Stimulated activated naive CD8-positive, alpha-beta T cell treated with anti-CD3 and anti-CD28 coated beads, Interleukin-15, Interleukin-2, amounts not matched to agents 100 ng/mL and 50 ng/mL, for 24 hours (primary cell): ENCODE data around the gene TFRC.
"Not testable (repeated sequence)": the region's sequence is repeated elsewhere in the genome, so short reads cannot be mapped to it uniquely, and the experiment has no call there.

ENCODE experiments used
- H3K27ac Mint-ChIP-seq: one replicate; pipeline ENCODE4 v1.8.0; 2021; ENCODE audit warnings: mild to moderate bottlenecking, mixed read lengths
- H3K27me3 Mint-ChIP-seq: one replicate; pipeline ENCODE4 v1.8.0; 2021; ENCODE audit warnings: mixed read lengths
- H3K36me3 Mint-ChIP-seq: one replicate; pipeline ENCODE4 v1.8.0; 2021; ENCODE audit warnings: low read depth, mixed read lengths
- H3K4me1 Mint-ChIP-seq: one replicate; pipeline ENCODE4 v1.8.0; 2021; ENCODE audit warnings: low read depth, mixed read lengths
- H3K4me3 Mint-ChIP-seq: one replicate; pipeline ENCODE4 v1.8.0; 2021; ENCODE audit warnings: mild to moderate bottlenecking, mixed read lengths
- H3K9me3 Mint-ChIP-seq: one replicate; pipeline ENCODE4 v1.8.0; 2021; ENCODE audit warnings: mixed read lengths

The TFRC gene

DNA sequence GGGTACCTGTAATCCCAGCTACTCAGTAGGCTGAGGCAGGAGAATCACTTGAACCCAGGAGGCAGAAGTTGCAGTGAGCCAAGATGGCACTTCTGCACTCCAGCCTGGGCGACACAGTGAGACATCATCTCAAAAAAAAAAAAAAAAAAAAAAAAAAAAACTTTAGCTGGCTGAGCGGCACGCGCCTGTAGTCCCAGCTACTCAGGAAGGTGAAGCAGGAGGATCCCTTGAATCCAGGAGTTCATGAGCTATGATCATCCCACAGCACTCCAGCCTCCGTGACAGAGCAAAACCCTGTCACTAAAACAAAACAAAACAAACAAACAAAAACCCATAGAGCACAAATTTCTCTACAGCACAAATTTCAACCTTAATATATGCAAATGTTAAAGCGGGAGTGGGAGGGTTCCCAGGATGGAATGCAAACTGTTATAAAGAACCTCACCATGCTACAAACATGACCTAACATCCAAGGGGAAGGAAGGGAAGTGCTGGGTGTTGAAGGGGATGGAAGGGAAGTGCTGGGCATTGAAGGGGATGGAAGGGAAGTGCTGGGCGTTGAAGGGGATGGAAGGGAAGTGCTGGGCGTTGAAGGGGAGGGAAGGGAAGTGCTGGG lies 16.6 kb upstream of the TFRC start:
- H3K9me3 Mint-ChIP-seq, H3K4me3 Mint-ChIP-seq, H3K27me3 Mint-ChIP-seq, H3K36me3 Mint-ChIP-seq: not testable (repeated sequence)
- peak overlapping the region; percentile 45 for H3K27ac Mint-ChIP-seq
- peaks cover 29% of the 10 kb centered on the region for H3K4me1 Mint-ChIP-seq

DNA sequence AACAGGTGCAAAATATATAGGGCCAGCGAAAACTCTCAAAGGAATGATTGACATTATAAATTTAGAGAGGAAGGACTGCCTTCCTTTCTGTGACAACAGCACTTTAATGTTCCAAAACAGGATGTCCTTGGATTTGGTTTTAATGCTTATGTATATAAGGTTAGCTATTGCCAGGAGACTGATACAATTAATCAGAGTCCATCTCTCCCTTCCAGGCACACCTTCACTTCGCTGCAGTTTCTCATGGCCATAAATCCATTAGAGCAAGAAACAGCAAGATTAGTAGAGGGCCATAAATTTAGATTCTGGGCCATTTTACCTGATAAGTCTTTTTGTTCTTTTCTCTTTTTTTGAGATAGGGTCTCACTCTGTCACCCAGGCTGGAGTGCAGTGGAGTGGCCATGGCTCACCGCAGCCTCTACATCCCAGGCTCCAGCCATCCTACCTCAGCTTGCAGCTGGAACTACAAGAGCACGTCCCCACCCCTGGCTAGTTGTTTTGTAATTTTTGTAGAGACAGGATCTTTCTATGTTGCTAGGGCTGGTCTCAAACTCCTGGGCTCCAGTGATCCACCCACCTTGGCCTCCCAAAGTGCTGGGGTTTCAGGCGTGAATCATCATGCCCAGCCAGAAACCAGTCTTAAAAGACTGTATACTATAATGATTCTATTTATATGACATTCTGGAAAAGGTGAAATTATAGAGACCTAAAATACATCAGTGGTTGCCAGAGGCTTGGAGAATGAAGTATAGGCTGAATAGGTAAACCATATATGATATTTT lies 15.7 kb upstream of the TFRC start:
- Mint-ChIP-seq H3K4me1 (peaks cover 33% of the 10 kb centered on the region), H3K9me3 (no peaks in the 10 kb centered on the region), H3K36me3 (no peaks in the 10 kb centered on the region), H3K27me3 (no peaks in the 10 kb centered on the region), H3K4me3 (no peak overlapping the region), H3K27ac (peak overlapping the region; percentile 63)

DNA sequence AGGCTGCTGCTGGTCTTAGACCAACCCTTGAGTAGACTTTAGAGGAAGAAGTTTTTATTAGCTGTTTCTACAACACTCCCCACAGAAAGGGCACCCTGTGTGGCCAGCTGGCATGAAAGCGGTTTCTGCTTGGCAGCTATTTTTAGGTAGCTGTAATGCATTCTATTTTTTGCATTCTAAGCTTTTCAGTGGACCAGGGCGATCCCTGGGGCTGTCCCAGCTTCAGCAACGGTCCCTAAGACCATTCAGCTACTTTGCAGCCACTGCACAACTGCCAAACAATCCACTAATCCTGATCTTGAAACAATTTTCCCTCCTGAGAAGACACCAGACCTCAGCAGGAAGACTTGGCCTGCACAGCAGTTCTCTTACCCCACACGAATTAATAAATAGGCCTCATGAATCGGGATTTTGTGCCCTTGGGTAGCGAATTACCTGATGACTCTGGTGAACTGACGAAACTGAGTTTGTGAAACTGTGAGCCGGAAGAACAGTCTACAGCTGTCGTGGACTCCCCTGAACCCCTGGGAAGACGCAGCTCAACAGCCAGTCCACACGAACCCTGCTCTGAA lies 14.6 kb upstream of the TFRC start:
- Mint-ChIP-seq H3K4me3 (no peak overlapping the region), H3K9me3 (no peaks in the 10 kb centered on the region), H3K27me3 (no peaks in the 10 kb centered on the region), H3K4me1 (peaks cover 33% of the 10 kb centered on the region), H3K36me3 (no peaks in the 10 kb centered on the region), H3K27ac (peak overlapping the region; percentile 23)

DNA sequence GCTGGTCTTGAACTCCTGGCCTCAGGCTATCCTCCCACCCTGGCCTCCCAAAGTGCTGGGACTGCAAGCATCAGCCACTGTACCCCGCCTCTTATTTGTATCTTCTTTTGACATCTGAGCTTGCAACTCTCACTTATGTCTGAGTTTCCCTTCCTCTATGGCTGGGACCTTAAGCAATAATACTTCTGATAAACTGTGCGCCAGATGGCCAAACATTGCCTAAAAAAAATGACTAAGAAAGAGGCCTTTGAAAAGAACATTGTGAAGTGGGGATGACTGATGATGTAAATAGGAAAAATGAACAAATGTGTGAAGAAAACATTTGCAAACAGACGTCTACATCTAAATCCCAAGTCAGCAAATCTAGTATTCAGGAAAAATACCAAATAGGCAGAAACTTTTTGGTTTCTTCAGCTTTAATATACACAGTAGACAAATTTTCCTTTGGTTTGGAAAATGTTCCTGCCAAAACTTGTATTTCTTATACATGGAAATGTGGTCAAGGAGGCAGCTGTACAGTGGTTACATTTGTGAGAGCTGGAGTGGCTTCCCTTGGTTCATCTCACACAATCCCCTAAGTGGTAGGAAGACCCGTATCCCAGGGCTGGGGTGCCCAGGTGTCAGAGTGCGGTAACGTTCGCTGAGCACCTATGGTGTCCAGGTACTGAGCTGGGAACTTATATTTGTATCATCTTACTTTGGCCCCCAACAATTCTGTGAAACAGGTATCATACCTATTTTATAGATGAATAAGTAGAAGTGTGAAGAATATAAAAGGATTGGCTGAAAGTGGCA lies 11.6 kb upstream of the TFRC start:
- no peak overlapping the region for H3K4me3 Mint-ChIP-seq
- H3K27ac Mint-ChIP-seq = no peak overlapping the region
- no peaks in the 10 kb centered on the region for H3K9me3 Mint-ChIP-seq
- H3K27me3 Mint-ChIP-seq = no peaks in the 10 kb centered on the region
- no peaks in the 10 kb centered on the region for H3K36me3 Mint-ChIP-seq
- peaks cover 27% of the 10 kb centered on the region for H3K4me1 Mint-ChIP-seq

DNA sequence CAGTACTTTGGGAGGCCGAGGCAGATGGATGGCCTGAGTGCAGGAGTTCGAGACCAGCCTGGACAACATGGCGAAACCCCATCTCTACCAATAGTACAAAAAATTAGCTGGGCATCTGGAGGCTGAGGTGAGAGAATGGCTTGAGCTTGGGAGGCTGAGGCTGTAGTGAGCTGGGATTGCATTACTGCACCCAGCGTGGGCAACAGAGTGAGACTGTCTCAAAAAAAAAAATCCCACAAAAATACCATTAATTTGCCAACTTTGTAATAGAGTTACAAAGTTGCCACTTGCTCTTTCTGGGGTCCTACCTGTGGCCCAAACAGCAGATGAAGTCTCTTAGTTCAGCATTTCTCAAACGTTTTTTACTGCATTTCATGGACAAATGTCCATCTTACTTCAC lies 6.0 kb upstream of the TFRC start:
- H3K9me3 Mint-ChIP-seq = no peaks in the 10 kb centered on the region
- H3K4me3 Mint-ChIP-seq = no peak overlapping the region
- no peak overlapping the region for H3K27ac Mint-ChIP-seq
- no peaks in the 10 kb centered on the region for H3K36me3 Mint-ChIP-seq
- peaks cover 1% of the 10 kb centered on the region for H3K4me1 Mint-ChIP-seq
- H3K27me3 Mint-ChIP-seq = peaks cover 3% of the 10 kb centered on the region

DNA sequence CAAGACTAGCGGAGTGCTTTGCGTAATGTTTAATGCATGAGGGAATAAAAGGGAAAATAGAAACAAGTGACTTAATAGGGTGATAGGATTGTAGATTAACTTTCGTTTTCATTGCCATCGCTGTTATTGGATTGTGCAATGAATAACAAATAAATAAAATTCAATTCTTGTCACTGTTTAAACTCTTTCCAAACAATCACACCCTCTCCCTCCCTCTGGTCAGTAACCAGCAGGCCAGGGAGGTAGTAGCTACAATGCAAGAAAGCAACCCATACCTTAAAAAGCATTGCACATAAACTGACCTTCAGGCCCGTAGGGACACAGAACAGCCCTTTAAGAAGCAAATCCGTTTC lies 705 bp upstream of the TFRC start:
- Mint-ChIP-seq H3K27me3 (peaks cover 3% of the 10 kb centered on the region), H3K4me3 (peak overlapping the region; percentile 100), H3K4me1 (peaks cover 41% of the 10 kb centered on the region), H3K9me3 (no peaks in the 10 kb centered on the region), H3K36me3 (peaks cover 33% of the 10 kb centered on the region), H3K27ac (peak overlapping the region; percentile 98)

DNA sequence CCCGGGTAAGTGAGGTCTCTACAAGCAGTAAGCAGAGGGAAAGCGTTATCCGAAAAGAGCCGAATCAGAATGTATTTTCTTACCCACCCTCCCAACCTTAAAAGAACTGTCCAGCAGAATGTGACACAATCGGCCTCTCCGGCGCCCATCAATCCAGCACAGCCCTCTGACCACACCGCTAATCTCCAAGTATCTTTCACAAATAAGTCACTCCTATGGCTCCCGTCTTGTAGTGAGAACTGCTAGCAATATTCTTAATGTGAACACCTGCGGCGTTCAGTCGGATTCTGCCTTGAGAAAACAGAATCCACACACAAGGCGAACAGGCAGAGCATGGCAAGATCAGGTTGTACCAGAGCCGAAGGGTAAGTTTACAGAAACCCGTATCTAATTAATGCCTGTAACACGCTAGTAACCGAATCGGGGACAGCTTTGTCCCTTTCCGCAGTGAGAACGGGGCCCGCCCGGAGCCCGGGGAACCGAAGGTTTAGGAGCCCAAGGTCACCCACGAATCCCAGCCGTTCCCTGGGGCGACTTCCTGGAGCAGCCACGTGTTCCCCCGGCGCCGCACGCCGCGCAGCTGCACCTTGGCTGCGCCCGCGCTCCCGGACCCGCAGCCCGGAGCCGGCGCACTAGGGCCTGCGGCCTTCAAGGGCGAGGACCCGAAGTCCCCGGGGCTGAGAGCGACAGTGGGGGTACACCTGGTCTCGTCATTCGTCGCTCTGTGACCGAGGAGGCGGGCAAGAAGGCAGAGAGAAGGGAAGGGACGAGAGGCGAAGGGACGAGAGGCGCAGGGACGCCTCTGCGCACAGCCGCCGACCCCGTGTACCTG lies 672 bp downstream of the TFRC start:
- Mint-ChIP-seq H3K27me3 (peaks cover 3% of the 10 kb centered on the region), H3K27ac (peak overlapping the region; percentile 98), H3K9me3 (no peaks in the 10 kb centered on the region), H3K36me3 (peaks cover 43% of the 10 kb centered on the region), H3K4me1 (peaks cover 50% of the 10 kb centered on the region), H3K4me3 (peak overlapping the region; percentile 100)

DNA sequence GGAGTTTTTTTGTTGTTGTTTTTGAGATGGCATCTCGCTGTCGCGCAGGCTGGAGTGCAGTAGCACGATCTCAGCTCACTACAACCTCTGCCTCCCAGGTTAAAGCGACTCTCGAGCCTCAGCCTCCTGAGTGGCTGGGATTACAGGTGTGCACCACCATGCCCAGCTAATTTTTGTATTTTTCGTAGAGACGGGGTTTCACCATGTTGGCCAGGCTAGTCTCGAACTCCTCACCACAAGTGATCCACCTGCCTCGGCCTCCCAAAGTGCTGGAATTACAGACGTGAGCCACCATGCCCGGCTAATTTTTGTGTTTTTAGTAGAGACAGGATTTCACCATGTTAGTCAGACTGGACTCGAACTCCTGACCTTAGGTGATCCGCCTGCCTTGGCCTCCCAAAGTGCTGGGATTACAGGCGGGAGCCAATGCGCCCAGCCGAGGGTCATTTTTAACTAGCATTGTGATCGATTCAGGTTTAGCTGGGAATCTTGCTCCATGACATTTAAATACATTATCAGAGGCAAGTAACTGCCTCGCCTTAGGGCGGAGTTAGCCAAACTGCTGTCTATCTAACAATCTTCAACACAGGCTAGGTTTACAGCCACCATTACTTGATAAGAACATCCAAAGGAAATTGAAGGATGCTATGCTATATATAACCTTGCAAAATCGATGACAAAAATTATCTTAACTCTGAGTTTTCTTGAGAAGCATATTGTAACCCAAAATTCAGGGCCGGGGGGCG lies 1.6 kb downstream of the TFRC start:
- not testable (repeated sequence) for H3K27me3 Mint-ChIP-seq, H3K9me3 Mint-ChIP-seq
- Mint-ChIP-seq H3K4me3 (peak overlapping the region; percentile 100), H3K4me1 (peaks cover 53% of the 10 kb centered on the region), H3K36me3 (peaks cover 48% of the 10 kb centered on the region), H3K27ac (peak overlapping the region; percentile 98)

DNA sequence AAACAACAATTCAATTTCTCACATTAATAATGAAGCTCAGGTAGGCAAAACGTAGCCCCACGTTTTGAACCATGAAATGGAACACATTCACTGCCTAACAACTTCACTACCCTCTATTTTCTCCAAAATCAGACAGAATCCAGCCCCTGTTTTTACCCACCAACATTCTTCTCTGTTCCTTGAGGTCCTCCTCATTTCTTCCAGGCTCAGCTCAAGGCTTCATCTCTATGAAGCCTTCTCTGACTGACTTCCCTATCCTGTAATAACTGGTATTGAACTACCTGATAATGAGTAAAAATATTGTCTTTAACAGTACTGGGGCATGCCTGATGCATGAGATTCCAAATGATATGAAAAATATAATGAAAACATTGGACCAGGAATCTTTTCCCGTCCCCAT lies 2.2 kb downstream of the TFRC start:
- H3K27ac Mint-ChIP-seq = peak overlapping the region; percentile 98
- peak overlapping the region; percentile 100 for H3K4me3 Mint-ChIP-seq
- H3K9me3 Mint-ChIP-seq = no peaks in the 10 kb centered on the region
- peaks cover 56% of the 10 kb centered on the region for H3K4me1 Mint-ChIP-seq
- no peaks in the 10 kb centered on the region for H3K27me3 Mint-ChIP-seq
- H3K36me3 Mint-ChIP-seq = peaks cover 53% of the 10 kb centered on the region

DNA sequence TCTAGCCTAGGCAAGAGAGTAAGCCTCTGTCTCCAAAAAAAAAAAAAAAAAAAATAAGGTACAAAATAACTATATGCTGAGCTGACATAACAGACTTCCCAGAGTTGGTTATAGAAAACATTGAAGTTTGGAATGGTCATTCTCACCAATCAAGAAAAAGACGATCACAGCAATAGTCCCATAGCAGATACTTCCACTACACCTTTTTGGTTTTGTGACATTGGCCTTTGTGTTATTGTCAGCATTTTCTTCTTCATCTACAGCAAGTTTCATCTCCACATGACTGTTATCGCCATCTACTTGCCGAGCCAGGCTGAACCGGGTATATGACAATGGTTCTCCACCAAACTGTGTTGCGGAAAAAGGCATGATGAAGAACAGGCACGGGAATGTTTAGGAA lies 6.9 kb downstream of the TFRC start:
- no peaks in the 10 kb centered on the region for H3K9me3 Mint-ChIP-seq
- no peaks in the 10 kb centered on the region for H3K27me3 Mint-ChIP-seq
- no peak overlapping the region for H3K27ac Mint-ChIP-seq
- H3K36me3 Mint-ChIP-seq = peaks cover 81% of the 10 kb centered on the region
- no peak overlapping the region for H3K4me3 Mint-ChIP-seq
- H3K4me1 Mint-ChIP-seq = peaks cover 41% of the 10 kb centered on the region

DNA sequence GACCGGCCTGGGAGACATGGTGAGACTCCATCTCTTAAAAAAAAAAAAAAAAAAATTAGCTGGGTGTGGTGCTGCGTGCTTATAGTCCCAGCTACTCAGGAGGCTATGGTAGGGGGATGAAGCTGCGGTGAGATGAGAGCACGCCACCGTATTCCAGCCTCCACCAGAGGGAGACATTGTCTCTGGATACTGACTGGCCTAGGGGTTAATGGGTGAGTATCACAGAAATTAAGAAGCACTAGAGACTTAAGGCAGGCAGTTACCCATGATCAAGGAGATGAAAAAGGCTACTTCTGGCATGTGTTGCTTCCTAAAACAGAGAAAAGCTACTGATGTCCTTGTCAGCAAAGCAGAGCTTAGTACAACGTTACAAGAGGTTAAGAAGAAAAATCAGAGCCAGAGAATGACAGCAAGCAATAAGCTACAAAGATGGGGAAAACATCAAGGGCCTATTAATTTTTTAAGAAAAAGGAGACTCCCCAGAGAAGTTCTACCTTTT lies 8.6 kb downstream of the TFRC start:
- Mint-ChIP-seq H3K4me1 (peaks cover 27% of the 10 kb centered on the region), H3K9me3 (no peaks in the 10 kb centered on the region), H3K27ac (peak overlapping the region; percentile 22), H3K36me3 (peaks cover 80% of the 10 kb centered on the region), H3K4me3 (no peak overlapping the region), H3K27me3 (no peaks in the 10 kb centered on the region)

DNA sequence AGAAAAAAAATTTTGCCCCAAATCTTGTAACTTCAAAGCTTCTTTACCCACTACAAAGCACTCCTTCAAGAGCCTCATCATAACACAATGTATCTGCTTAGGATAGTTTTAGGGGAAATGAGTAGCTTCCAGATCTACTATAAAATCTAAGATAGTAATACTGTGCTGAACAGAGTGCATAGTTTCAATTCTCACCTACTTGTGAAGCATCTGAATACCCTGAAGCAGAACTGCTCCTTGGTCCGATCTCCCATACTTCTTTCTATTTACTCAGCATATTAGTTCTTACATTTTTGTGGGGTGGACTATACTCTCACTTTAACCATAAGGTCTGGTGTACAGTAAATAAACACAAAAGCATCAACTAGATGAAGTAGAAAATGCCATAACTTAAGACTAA lies 9.6 kb downstream of the TFRC start:
- H3K36me3 Mint-ChIP-seq = peaks cover 79% of the 10 kb centered on the region
- no peak overlapping the region for H3K4me3 Mint-ChIP-seq
- H3K4me1 Mint-ChIP-seq = peaks cover 18% of the 10 kb centered on the region
- H3K27ac Mint-ChIP-seq = no peak overlapping the region
- H3K27me3 Mint-ChIP-seq = no peaks in the 10 kb centered on the region
- H3K9me3 Mint-ChIP-seq = no peaks in the 10 kb centered on the region

DNA sequence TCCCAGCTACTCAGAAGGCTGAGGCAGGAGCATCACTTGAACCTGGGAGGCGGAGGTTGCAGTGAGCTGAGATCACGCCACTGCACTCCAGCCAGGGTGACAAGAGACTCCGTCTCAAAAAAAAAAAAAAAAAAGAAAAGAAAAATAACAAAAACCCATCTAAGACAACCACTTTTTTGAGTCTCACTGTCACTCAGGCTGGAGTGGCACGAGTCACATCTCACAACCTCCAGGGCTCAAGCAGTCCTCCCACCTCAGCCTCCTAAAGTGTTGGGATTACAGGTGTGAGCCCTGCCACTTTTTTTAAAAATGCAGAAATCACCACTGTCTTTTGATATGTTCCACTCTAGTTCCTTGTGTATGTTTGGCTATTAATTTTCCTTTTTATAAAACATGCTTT lies 13.1 kb downstream of the TFRC start:
- H3K4me1 Mint-ChIP-seq, H3K27ac Mint-ChIP-seq, H3K27me3 Mint-ChIP-seq, H3K9me3 Mint-ChIP-seq, H3K4me3 Mint-ChIP-seq: not testable (repeated sequence)
- H3K36me3 Mint-ChIP-seq = peaks cover 88% of the 10 kb centered on the region

DNA sequence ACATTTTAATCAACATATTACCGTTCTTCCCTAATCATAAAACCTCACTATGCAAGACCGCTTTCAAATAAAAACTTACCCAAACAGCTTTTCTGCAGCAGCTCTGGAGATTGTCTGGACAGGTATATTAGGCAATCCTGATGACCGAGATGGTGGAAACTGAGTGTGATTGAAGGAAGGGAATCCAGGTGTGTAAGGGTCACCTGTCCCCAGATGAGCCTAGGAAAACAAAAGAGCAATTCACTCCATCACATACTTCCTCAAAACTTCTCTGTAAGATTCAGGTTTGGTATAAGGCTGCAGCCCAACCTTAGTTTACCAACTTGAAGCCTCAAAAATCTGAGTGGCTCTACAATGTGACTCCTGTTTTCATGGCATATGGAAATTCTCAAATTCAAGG lies 14.5 kb downstream of the TFRC start:
- H3K27me3 Mint-ChIP-seq = no peaks in the 10 kb centered on the region

More for the DNA sequence above, 14.5 kb downstream of the TFRC start:
- peaks cover 8% of the 10 kb centered on the region for H3K4me1 Mint-ChIP-seq
- no peak overlapping the region for H3K27ac Mint-ChIP-seq
- no peaks in the 10 kb centered on the region for H3K9me3 Mint-ChIP-seq
- peaks cover 91% of the 10 kb centered on the region for H3K36me3 Mint-ChIP-seq
- H3K4me3 Mint-ChIP-seq = no peak overlapping the region
